ENCODE measurements around the gene HSFX1.

The HSFX1 gene

DNA sequence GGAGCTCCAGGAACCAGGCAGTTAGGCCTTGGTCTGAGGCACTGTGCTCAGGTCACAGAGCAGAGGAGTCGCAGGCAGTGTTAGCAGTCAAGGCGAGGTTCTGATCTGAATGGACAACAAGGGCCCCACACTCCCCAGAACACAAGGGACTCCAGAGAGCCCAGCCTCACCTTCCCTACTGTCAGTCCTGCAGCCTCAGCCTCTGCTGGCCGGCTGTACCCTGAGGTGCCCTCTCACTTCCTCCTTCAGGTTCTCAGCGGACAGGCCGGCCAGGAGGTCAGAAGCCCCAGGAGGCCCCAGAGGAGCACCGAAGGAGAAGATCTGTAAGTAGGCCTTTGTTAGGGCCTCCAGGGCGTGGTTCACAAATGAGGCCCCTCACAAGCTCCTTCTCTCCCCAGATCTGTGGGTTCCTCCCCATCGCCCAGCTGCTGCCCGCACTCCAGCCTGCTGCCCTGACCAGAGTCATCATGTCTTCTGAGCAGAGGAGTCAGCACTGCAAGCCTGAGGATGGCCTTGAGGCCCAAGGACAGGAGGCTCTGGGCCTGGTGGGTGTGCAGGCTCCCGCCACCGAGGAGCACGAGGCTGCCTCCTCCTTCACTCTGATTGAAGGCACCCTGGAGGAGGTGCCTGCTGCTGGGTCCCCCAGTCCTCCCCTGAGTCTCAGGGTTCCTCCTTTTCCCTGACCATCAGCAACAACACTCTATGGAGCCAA is 34.0 kb downstream of the HSFX1 start:
- DNase-seq (ENCODE audit: low spot score) = no peak

DNA sequence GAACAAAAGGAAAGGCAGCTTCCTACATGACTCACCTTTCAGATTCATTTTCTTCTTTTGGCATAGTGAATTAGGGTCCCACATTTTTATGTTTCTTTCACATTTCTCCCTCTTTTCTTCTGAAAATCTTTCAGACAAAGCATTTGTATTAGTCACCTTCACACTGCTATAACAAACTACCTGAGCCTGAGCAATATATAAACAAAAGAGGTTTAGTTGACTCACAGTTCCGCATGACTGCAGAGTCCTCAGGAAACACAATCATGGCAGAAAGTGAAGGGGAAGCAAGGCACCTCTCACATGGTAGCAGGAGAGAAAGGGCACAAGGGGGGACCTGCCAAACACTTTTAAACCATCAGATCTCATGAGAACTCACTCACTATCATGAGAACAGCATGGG is 44.8 kb downstream of the HSFX1 start:
- DNase-seq (ENCODE audit: low spot score) = no peak

GRCh38 chrX:149819371-149819770 is 45.5 kb downstream of the HSFX1 start:
- no peak for DNase-seq (ENCODE audit: low spot score)

DNA sequence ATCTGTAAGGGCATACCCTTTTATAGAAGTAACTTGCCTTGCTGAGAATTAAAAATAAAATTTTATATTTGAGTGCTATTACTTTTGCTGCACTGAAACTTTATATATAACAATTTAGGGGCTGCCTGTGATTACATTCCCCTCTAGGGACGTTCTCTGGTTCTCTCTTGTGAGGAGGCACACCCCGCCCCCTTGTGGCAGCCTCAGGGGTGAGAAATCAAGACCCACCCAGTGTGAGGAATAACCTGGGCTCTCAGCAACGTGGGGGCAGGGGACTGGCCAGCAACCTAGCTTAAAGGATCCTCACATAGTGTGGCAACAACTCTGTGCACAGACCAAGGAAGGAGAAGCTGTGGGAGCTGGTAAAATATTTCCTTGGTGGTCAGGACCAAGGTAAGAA is 51.6 kb downstream of the HSFX1 start:
- peak; percentile 33 for DNase-seq (ENCODE audit: low spot score)

Measured in CD4-positive, alpha-beta T cell treated with Interleukin-15 for 4 hours (primary cell).